ENCODE results near the gene PARD3. TPM values are rescaled to one million over a fixed set of nuclear protein-coding genes. Genes with fewer than 3 reads are reported as not detected.

The PARD3 gene
- total and polyA plus RNA-seq, 10 of the 15 experiments (the other 5 are each of a cell fraction or from before 2014, with no cell fraction given), result 2.6 to 43.1 (median 13.9) TPM

GRCh38 chr10:34690383-34691049 lies 124.6 kb downstream of the PARD3 start:
- Histone ChIP-seq H3K4me1 (ENCODE audit: control insufficient read depth, insufficient read depth, low read length) (no peaks in the 10 kb centered on the region), H4K20me1 (ENCODE audit: control insufficient read depth, insufficient read depth) (no peaks in the 10 kb centered on the region), H3K79me2 (ENCODE audit: control insufficient read depth, insufficient read depth, low read length) (no peaks in the 10 kb centered on the region), H3K27ac (ENCODE audit: control insufficient read depth, insufficient read depth) (no peak overlapping the region), H3K27me3 (replicated peaks in 1 of 2; ENCODE audit: control insufficient read depth in 2 of 2, insufficient read depth in 2 of 2, low read length in 1 of 2) (no peaks in the 10 kb centered on the region), H3K4me2 (ENCODE audit: control insufficient read depth, insufficient read depth) (no peak overlapping the region), H3K4me3 (no peak overlapping the region), H3K36me3 (ENCODE audit: control insufficient read depth in 2 of 2, insufficient read depth in 2 of 2, low read length in 1 of 2) (no peaks in the 10 kb centered on the region), H3K9ac (ENCODE audit: control insufficient read depth, insufficient read depth, low read length) (no peak overlapping the region), H2AFZ (ENCODE audit: control insufficient read depth, low read depth, low read length) (no peak overlapping the region), H3K9me3 (replicated peaks; ENCODE audit: control insufficient read depth, insufficient read depth, low read length) (no peaks in the 10 kb centered on the region)
- BruUV-seq (replicated peaks), result no TSS peak
- ChIA-PET CTCF (interaction anchor here (1.1 to 1.7 kb wide), 3 partner anchors 25 to 42 kb away, joined by 3 to 7 read pairs (median 6); no protein-coding TSS in a partner anchor), POLR2A (no interaction called here), SMC1A (ENCODE audit: uncharacterized antibody, unreplicated experiment) (interaction anchor here (1.2 kb wide), 2 partner anchors 9 to 33 kb away, joined by 3 read pairs; no protein-coding TSS in a partner anchor), RAD21 (ENCODE audit: unreplicated experiment) (interaction anchor here (0.8 kb wide), 1 partner anchor 24 kb away, joined by 4 read pairs; no protein-coding TSS in a partner anchor)
- intact Hi-C loops (cut with micrococcal nuclease; ENCODE audit: unreplicated experiment) (no loop called here), in situ Hi-C loops (cut with MboI) (no loop called here)
- 38% methylated on average over 13 of the region's 13 CpGs for WGBS (ENCODE audit: insufficient coverage, insufficient replicate concordance, low lambda C conversion rate, missing lambda C conversion rate)
- no peak for TF ChIP-seq SPI1 (IDR thresholded peaks at IDR 0.05; ENCODE audit: borderline replicate concordance, insufficient read depth, low read depth, low read length)
- TF ChIP-seq E2F4 (IDR thresholded peaks at IDR 0.05; ENCODE audit: low read depth, low read length), result no peak
- TF ChIP-seq PBX3 (IDR thresholded peaks at IDR 0.05; ENCODE audit: insufficient replicate concordance, low read depth, low read length), result no peak
- TF ChIP-seq ZNF384 (IDR thresholded peaks at IDR 0.05; ENCODE audit: borderline replicate concordance, low read depth, low read length), result no peak
- no peak for TF ChIP-seq ATF7 (IDR thresholded peaks at IDR 0.05; ENCODE audit: low read depth)
- TF ChIP-seq CREM (IDR thresholded peaks at IDR 0.05; ENCODE audit: low read depth), result no peak
- no peak for TF ChIP-seq ASH2L (IDR thresholded peaks at IDR 0.05; ENCODE audit: borderline replicate concordance, low read depth)
- no peak for TF ChIP-seq BHLHE40 (IDR thresholded peaks at IDR 0.05; ENCODE audit: borderline replicate concordance in 1 of 2, low read depth in 2 of 2, low read length in 1 of 2)
- TF ChIP-seq SMC3 (IDR thresholded peaks at IDR 0.05; ENCODE audit: borderline replicate concordance, low read length), result no peak
- no peak for TF ChIP-seq ZSCAN29 (IDR thresholded peaks at IDR 0.05)
- TF ChIP-seq ZNF592 (IDR thresholded peaks at IDR 0.05), result no peak
- no peak for TF ChIP-seq EGR1 (IDR thresholded peaks at IDR 0.05; ENCODE audit: borderline replicate concordance in 1 of 2, low read depth in 2 of 2, low read length in 2 of 2)
- TF ChIP-seq DPF2 (IDR thresholded peaks at IDR 0.05), result no peak
- no peak for TF ChIP-seq PAX8 (IDR thresholded peaks at IDR 0.05)
- ATAC-seq, result 0 out of 3 replicates have a peak, but pooled peaks have one; percentile 25
- DNase-seq (ENCODE audit: low read depth, low spot score), result no peak
- no peak for FAIRE-seq

Data from GM12878 (cell line).